Naive B cell (primary cell): ENCODE results near the gene ZFAND2A. TPM values are rescaled to one million over a fixed set of nuclear protein-coding genes. Genes with fewer than 3 reads are reported as not detected.
"Not testable (repeated sequence)": the region's sequence is repeated elsewhere in the genome, so short reads cannot be mapped to it uniquely, and the experiment has no call there.

Experiments
- ATAC-seq, 2 donors: fragments of 150-1000 bp; cut with Tn5 transposase; 2 replicates each; pipeline ENCODE4 v1.10.0; 2021; ENCODE audit warnings: low read depth in 2 of 2, mild to moderate bottlenecking in 2 of 2, moderate library complexity in 2 of 2
- DNase-seq: peaks from one replicate; pipeline ENCODE4 v3.0.0; 2022
- H3K27ac Mint-ChIP-seq, 6 donors: one replicate each; pipeline ENCODE4 v1.8.0; 2020 to 2022; ENCODE audit warnings: mild to moderate bottlenecking in 6 of 6, mixed read lengths in 6 of 6, moderate library complexity in 5 of 6, inconsistent platforms in 2 of 6
- H3K27me3 Mint-ChIP-seq, 3 donors: one replicate each; pipeline ENCODE4 v1.8.0; 2021 to 2022; ENCODE audit warnings: mixed read lengths in 3 of 3, mild to moderate bottlenecking in 1 of 3
- H3K36me3 Mint-ChIP-seq, 2 donors: one replicate each; pipeline ENCODE4 v1.8.0; 2020 to 2022; ENCODE audit warnings: mixed read lengths in 2 of 2, inconsistent platforms in 1 of 2, mild to moderate bottlenecking in 1 of 2
- H3K4me1 Mint-ChIP-seq, 3 donors: one replicate each; pipeline ENCODE4 v1.8.0; 2020 to 2022; ENCODE audit warnings: mixed read lengths in 3 of 3, inconsistent platforms in 1 of 3, mild to moderate bottlenecking in 1 of 3, moderate library complexity in 1 of 3
- H3K4me3 Mint-ChIP-seq, 8 donors: one replicate each; pipeline ENCODE4 v1.8.0; 2020 to 2022; ENCODE audit warnings: mild to moderate bottlenecking in 8 of 8, mixed read lengths in 8 of 8, moderate library complexity in 8 of 8, inconsistent platforms in 2 of 8
- H3K9me3 Mint-ChIP-seq, 7 donors: one replicate each; pipeline ENCODE4 v1.8.0; 2020 to 2022; ENCODE audit warnings: mixed read lengths in 7 of 7, mild to moderate bottlenecking in 5 of 7, inconsistent platforms in 2 of 7, moderate library complexity in 1 of 7
- polyA plus RNA-seq, 6 donors: library from polyadenylated mRNA; unstranded; fragments of 300-500 nt; fragmentation: Illumina TruSeq; gene quantifications; one replicate each; pipeline ENCODE4 v1.2.3, GENCODE V29; 2021; ENCODE audit warnings: low read depth in 6 of 6

Gene ZFAND2A
- polyA plus RNA-seq, 6 donors from 2014 or later = 59.3 to 73.5 (median 67.9) TPM

- peak overlapping the region in 1 of 6 donors; percentile 33 for H3K27ac Mint-ChIP-seq
- not testable (repeated sequence) for ATAC-seq, H3K27me3 Mint-ChIP-seq, DNase-seq, H3K9me3 Mint-ChIP-seq, H3K4me3 Mint-ChIP-seq, H3K36me3 Mint-ChIP-seq
- H3K4me1 Mint-ChIP-seq = peaks cover 13 to 21% (median 18%) of the 10 kb centered on the region in 3 donors
These were observed 11.5 kb upstream of the ZFAND2A start for GRCh38 chr7:1171516-1171915.

- H3K36me3 Mint-ChIP-seq = no peaks in the 10 kb centered on the region
- ATAC-seq (no peak), DNase-seq (no peak)
- H3K4me1 Mint-ChIP-seq = peaks cover 9 to 15% (median 12%) of the 10 kb centered on the region in 3 donors
- peak overlapping the region in 1 of 8 donors; percentile 9 for H3K4me3 Mint-ChIP-seq
- H3K27ac Mint-ChIP-seq = peak overlapping the region in 1 of 6 donors; percentile 15
- H3K9me3 Mint-ChIP-seq = no peaks in the 10 kb centered on the region
- H3K27me3 Mint-ChIP-seq = no peaks in the 10 kb centered on the region
These were observed 10.9 kb upstream of the ZFAND2A start for GRCh38 chr7:1170741-1171501.

- H3K4me1 Mint-ChIP-seq = peaks cover 9 to 13% (median 12%) of the 10 kb centered on the region in 3 donors
- H3K4me3 Mint-ChIP-seq = peak overlapping the region; percentile 81 to 94 (median 86)
- H3K9me3 Mint-ChIP-seq = no peaks in the 10 kb centered on the region
- H3K36me3 Mint-ChIP-seq = no peaks in the 10 kb centered on the region
- DNase-seq (peak; percentile 84), ATAC-seq (peak; percentile 99)
- H3K27me3 Mint-ChIP-seq = no peaks in the 10 kb centered on the region
- H3K27ac Mint-ChIP-seq = peak overlapping the region; percentile 73 to 93 (median 89)
These were observed 9.7 kb upstream of the ZFAND2A start for GRCh38 chr7:1169409-1170368.

GRCh38 chr7:1168422-1168821 lies 8.4 kb upstream of the ZFAND2A start:
- H3K4me1 Mint-ChIP-seq = peaks cover 9 to 13% (median 12%) of the 10 kb centered on the region in 3 donors
- H3K27me3 Mint-ChIP-seq = no peaks in the 10 kb centered on the region
- ATAC-seq (no peak), DNase-seq (no peak)
- H3K36me3 Mint-ChIP-seq = no peaks in the 10 kb centered on the region
- no peaks in the 10 kb centered on the region for H3K9me3 Mint-ChIP-seq
- peak overlapping the region in 1 of 8 donors; percentile 16 for H3K4me3 Mint-ChIP-seq
- H3K27ac Mint-ChIP-seq = peak overlapping the region in 1 of 6 donors; percentile 56

- no peaks in the 10 kb centered on the region for H3K36me3 Mint-ChIP-seq
- peak overlapping the region in 1 of 8 donors; percentile 84 for H3K4me3 Mint-ChIP-seq
- H3K9me3 Mint-ChIP-seq = no peaks in the 10 kb centered on the region
- no peak for ATAC-seq
- no peak for DNase-seq
- H3K4me1 Mint-ChIP-seq = peaks cover 7 to 19% (median 12%) of the 10 kb centered on the region in 3 donors
- no peak overlapping the region for H3K27ac Mint-ChIP-seq
- H3K27me3 Mint-ChIP-seq = no peaks in the 10 kb centered on the region
These were observed 4.4 kb upstream of the ZFAND2A start for GRCh38 chr7:1164436-1164835.

- Mint-ChIP-seq H3K9me3 (no peaks in the 10 kb centered on the region), H3K4me1 (peaks cover 15 to 23% (median 18%) of the 10 kb centered on the region in 3 donors), H3K4me3 (peak overlapping the region in 3 of 8 donors; percentile 72 to 84 (median 82)), H3K36me3 (no peaks in the 10 kb centered on the region), H3K27ac (peak overlapping the region in 1 of 6 donors; percentile 36), H3K27me3 (no peaks in the 10 kb centered on the region)
- ATAC-seq (no peak), DNase-seq (no peak)
These were observed 3.1 kb upstream of the ZFAND2A start for GRCh38 chr7:1163121-1163520.

GRCh38 chr7:1160670-1161021 lies 650 bp upstream of the ZFAND2A start:
- H3K4me3 Mint-ChIP-seq = peak overlapping the region; percentile 82 to 94 (median 87)
- peaks cover 0 to 3% of the 10 kb centered on the region in 2 donors for H3K36me3 Mint-ChIP-seq
- peak overlapping the region in 5 of 6 donors; percentile 60 to 97 (median 89) for H3K27ac Mint-ChIP-seq
- H3K9me3 Mint-ChIP-seq = no peaks in the 10 kb centered on the region
- DNase-seq (no peak), ATAC-seq (no peak)
- H3K4me1 Mint-ChIP-seq = peaks cover 16 to 33% (median 20%) of the 10 kb centered on the region in 3 donors
- no peaks in the 10 kb centered on the region for H3K27me3 Mint-ChIP-seq

- ATAC-seq, H3K27me3 Mint-ChIP-seq, DNase-seq, H3K9me3 Mint-ChIP-seq, H3K36me3 Mint-ChIP-seq: not testable (repeated sequence)
- Mint-ChIP-seq H3K27ac (peak overlapping the region in 5 of 6 donors; percentile 9 to 95 (median 92)), H3K4me3 (peak overlapping the region; percentile 80 to 95 (median 88)), H3K4me1 (peaks cover 16 to 33% (median 20%) of the 10 kb centered on the region in 3 donors)
These were observed 765 bp downstream of the ZFAND2A start for GRCh38 chr7:1159231-1159630.

- H3K27ac Mint-ChIP-seq = peak overlapping the region; percentile 70 to 95 (median 92)
- peaks cover 0 to 3% of the 10 kb centered on the region in 2 donors for H3K36me3 Mint-ChIP-seq
- peaks cover 16 to 33% (median 20%) of the 10 kb centered on the region in 3 donors for H3K4me1 Mint-ChIP-seq
- H3K27me3 Mint-ChIP-seq = no peaks in the 10 kb centered on the region
- ATAC-seq = no peak
- peak overlapping the region; percentile 80 to 95 (median 88) for H3K4me3 Mint-ChIP-seq
- H3K9me3 Mint-ChIP-seq = no peaks in the 10 kb centered on the region
- no peak for DNase-seq
These were observed 1.5 kb downstream of the ZFAND2A start for GRCh38 chr7:1158203-1159126.

- peak overlapping the region in 1 of 6 donors; percentile 62 for H3K27ac Mint-ChIP-seq
- peak overlapping the region in 2 of 8 donors; percentile 12 to 88 for H3K4me3 Mint-ChIP-seq
- DNase-seq (no peak), ATAC-seq (no peak)
- peaks cover 16 to 33% (median 20%) of the 10 kb centered on the region in 3 donors for H3K4me1 Mint-ChIP-seq
- peaks cover 3 to 10% of the 10 kb centered on the region in 2 donors for H3K36me3 Mint-ChIP-seq
- no peaks in the 10 kb centered on the region for H3K27me3 Mint-ChIP-seq
- H3K9me3 Mint-ChIP-seq = no peaks in the 10 kb centered on the region
These were observed 3.0 kb downstream of the ZFAND2A start for GRCh38 chr7:1156782-1157535.

GRCh38 chr7:1155818-1156781 lies 3.9 kb downstream of the ZFAND2A start:
- H3K4me3 Mint-ChIP-seq = peak overlapping the region in 1 of 8 donors; percentile 88
- DNase-seq, ATAC-seq, H3K9me3 Mint-ChIP-seq, H3K27me3 Mint-ChIP-seq: not testable (repeated sequence)
- H3K4me1 Mint-ChIP-seq = peaks cover 14 to 24% (median 17%) of the 10 kb centered on the region in 3 donors
- peak overlapping the region in 1 of 6 donors; percentile 12 for H3K27ac Mint-ChIP-seq
- peaks cover 3 to 12% of the 10 kb centered on the region in 2 donors for H3K36me3 Mint-ChIP-seq
